Sigmoid colon (tissue), 7 donors: ENCODE data around the gene SBSN. TPM values are rescaled to one million over a fixed set of nuclear protein-coding genes. Genes with fewer than 3 reads are reported as not detected.
"Not testable (repeated sequence)": the region's sequence is repeated elsewhere in the genome, so short reads cannot be mapped to it uniquely, and the experiment has no call there.

Source experiments
- DNase-seq: peaks from one replicate; pipeline ENCODE4 v3.0.0-alpha.2; 2019
- H3K27ac ChIP-seq, 4 donors: fragments of 200-600 bp; sonication (generic); one replicate each; pipeline ENCODE4 v1.5.1; 2016 to 2019; ENCODE audit warnings: mild to moderate bottlenecking in 1 of 4
- H3K27me3 ChIP-seq, 3 donors: fragments of 200-600 bp; sonication (generic); one replicate each; pipeline ENCODE4 v1.5.1; 2019; ENCODE audit warnings: mild to moderate bottlenecking in 1 of 3
- H3K36me3 ChIP-seq, 4 donors: fragments of 200-600 bp; sonication (generic); one replicate each; pipeline ENCODE4 v1.5.1; 2016 to 2019
- H3K4me1 ChIP-seq, 4 donors: fragments of 200-600 bp; sonication (generic); one replicate each; pipeline ENCODE4 v1.5.1; 2017 to 2019
- H3K4me3 ChIP-seq, 4 donors: fragments of 200-600 bp; sonication (generic); one replicate each; pipeline ENCODE4 v1.5.1; 2017 to 2019; ENCODE audit warnings: mild to moderate bottlenecking in 2 of 4, moderate library complexity in 1 of 4
- H3K9me3 ChIP-seq, 4 donors: fragments of 200-600 bp in 3 of 4; sonication (generic) in 3 of 4; one replicate each; pipeline versions ENCODE4 v1.5.1 to v1.6.1; 2013 to 2019
- EP300 ChIP-seq, 4 donors: sonication (generic); formaldehyde crosslinking; IDR thresholded peaks; one replicate each; pipeline ENCODE4 v1.6.1; 2017; ENCODE audit warnings: antibody characterized with exemption in 4 of 4
- POLR2A ChIP-seq, 2 donors: fragments of 450-650 bp; IDR thresholded peaks; one replicate each; pipeline ENCODE4 v1.6.1; 2016; ENCODE audit warnings: antibody characterized with exemption in 2 of 2, mild to moderate bottlenecking in 2 of 2, moderate library complexity in 2 of 2
- POLR2AphosphoS5 ChIP-seq, 4 donors: sonication (generic); formaldehyde crosslinking; IDR thresholded peaks; one replicate each; pipeline ENCODE4 v1.6.1; 2017; ENCODE audit warnings: antibody characterized with exemption in 4 of 4
- WGBS, 2 donors: extraction: QIAGEN DNeasy Blood & Tissue Kit; methylation state at CpG; one replicate each; pipeline ENCODE4 v1.1.7; 2013; 5-methylcytosine and 5-hydroxymethylcytosine counted together
- intact Hi-C: fragments of 100-400 bp; cut with DNase I; formaldehyde crosslinking; loops from one replicate; pipeline ENCODE4 v1.15.1; 2023
- polyA plus RNA-seq, 3 donors: library from polyadenylated mRNA; stranded (reverse); fragments of 200-250 nt; gene quantifications; one replicate each; pipeline ENCODE4 v1.2.3, GENCODE V29; 2013
- total RNA-seq, 4 donors: library from RNA; depleted of rRNA; stranded (reverse); fragments of >200 nt; gene quantifications; one replicate each; pipeline ENCODE4 v1.1.0, GENCODE V29; 2016
- TF ChIP-seq, protein P1 (sequence below), 4 experiments: fragments of 450-650 bp in 3 of 4; fragments of 200-600 bp in 1 of 4; IDR thresholded peaks; one replicate each; pipeline ENCODE4 v1.5.1; 2016 to 2019; ENCODE audit warnings: antibody characterized with exemption in 4 of 4, mild to moderate bottlenecking in 3 of 4, moderate library complexity in 2 of 4
- donor health status: healthy with polysubstance abuse.
- donor health status: Bipolar disorder and iron deficiency.
- donor health status: healthy.

SBSN gene
- total and polyA plus RNA-seq, 7 donors, result 0.17 to 1.2 TPM; not detected in 5

DNA sequence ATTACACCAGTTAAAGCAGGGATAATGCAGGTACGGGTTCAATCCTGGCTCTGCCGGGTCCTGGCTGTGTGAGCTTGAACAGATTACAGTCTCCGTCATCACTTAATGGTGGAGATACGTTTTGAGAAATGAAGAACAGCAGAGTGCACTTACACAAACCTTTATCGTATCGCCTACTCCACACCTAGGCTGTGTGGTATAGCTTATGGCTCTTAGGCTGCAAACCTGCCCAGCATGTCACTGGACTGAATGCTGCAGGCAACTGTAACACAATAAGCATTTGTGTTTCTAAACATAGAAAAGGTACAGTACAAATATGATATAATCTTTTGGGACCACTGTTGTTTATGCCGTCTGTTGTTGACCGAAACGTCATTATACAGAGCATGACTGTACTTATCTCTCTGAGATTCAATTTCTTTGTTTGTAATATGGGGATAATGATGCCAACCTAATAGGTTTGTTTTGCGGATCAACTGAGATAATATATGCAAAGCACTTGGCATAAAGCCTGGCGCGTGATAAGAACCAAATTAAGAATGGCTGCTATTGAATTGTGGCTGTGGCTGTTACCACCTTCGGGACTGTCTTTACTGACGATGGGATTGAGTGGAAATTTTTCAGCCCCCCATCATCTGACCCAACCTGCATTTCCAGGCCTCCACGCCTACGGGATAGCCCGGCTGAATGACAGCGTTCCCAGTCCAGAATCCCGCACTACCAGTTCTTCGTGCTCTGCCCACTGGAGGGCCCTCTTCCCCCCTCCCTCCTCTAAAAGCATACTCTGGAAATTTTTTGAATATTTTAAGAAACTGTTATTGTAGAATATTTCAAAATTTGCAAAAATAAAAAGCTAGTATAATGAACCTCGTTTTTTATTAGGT, 49.1 kb downstream of the SBSN start:
- H3K27ac ChIP-seq, result no peak overlapping the region
- H3K4me3 ChIP-seq, result no peak overlapping the region
- no peaks in the 10 kb centered on the region for H3K4me1 ChIP-seq
- no peaks in the 10 kb centered on the region for H3K9me3 ChIP-seq
- H3K36me3 ChIP-seq, result no peaks in the 10 kb centered on the region
- WGBS, 2 donors, result 50 to 81% methylated on average over 21 of the region's 21 CpGs
- intact Hi-C loops, result no loop called here
- no peak for DNase-seq
- TF ChIP-seq POLR2A (IDR thresholded peaks at IDR 0.05) (no peak), EP300 (IDR thresholded peaks at IDR 0.05) (no peak), POLR2AphosphoS5 (IDR thresholded peaks at IDR 0.05) (no peak)
- TF ChIP-seq, protein P1, sequence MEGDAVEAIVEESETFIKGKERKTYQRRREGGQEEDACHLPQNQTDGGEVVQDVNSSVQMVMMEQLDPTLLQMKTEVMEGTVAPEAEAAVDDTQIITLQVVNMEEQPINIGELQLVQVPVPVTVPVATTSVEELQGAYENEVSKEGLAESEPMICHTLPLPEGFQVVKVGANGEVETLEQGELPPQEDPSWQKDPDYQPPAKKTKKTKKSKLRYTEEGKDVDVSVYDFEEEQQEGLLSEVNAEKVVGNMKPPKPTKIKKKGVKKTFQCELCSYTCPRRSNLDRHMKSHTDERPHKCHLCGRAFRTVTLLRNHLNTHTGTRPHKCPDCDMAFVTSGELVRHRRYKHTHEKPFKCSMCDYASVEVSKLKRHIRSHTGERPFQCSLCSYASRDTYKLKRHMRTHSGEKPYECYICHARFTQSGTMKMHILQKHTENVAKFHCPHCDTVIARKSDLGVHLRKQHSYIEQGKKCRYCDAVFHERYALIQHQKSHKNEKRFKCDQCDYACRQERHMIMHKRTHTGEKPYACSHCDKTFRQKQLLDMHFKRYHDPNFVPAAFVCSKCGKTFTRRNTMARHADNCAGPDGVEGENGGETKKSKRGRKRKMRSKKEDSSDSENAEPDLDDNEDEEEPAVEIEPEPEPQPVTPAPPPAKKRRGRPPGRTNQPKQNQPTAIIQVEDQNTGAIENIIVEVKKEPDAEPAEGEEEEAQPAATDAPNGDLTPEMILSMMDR (IDR thresholded peaks at IDR 0.05), result no peak
- H3K27me3 ChIP-seq, result no peaks in the 10 kb centered on the region

DNA sequence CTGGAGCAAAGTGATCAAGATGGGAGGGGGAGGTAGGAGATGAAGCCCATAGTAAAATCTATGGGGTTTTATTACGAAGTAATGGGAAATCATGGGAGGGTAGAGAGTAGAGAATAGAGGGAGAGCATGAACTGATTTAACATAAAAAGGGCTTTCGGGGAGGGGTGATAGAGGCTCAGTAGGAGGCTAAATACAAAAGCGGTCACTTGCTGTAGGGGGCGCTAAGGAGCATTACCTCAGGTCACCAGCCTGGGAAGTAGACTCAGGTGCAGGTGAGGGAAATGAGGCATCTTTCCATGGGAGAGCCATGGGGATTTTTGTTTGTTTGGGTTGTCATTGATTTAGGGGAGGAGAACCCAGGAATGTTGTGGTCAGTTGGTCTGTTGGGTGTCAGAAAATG, 52.0 kb downstream of the SBSN start:
- Histone ChIP-seq H3K4me3 (no peak overlapping the region), H3K27me3 (no peaks in the 10 kb centered on the region), H3K9me3 (no peaks in the 10 kb centered on the region), H3K27ac (no peak overlapping the region), H3K36me3 (no peaks in the 10 kb centered on the region), H3K4me1 (no peaks in the 10 kb centered on the region)
- DNase-seq, result no peak
- 65 to 70% methylated on average over 4 of the region's 4 CpGs for WGBS, 2 donors
- TF ChIP-seq POLR2A (IDR thresholded peaks at IDR 0.05), result no peak
- intact Hi-C loops, result no loop called here

DNA sequence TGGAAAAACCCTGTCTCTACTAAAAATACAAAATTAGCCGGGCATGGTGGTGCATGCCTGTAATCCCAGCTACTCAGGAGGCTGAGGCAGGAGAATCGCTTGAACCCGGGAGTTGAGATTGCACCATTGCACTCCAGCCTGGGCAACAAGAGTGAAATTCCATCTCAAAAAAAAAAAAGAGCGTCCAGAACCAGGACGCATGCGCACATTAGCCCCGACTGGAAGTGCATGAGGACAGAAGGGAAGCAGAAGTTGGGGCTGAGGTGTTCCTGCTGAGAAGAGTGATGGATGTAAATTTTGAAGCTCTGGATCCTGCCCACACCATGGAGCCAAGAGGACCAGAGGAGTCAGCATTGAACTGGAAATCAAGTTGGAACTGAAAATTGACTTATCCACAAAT, 53.5 kb downstream of the SBSN start:
- H3K36me3 ChIP-seq, H3K27ac ChIP-seq, H3K4me3 ChIP-seq, intact Hi-C loops, DNase-seq, H3K27me3 ChIP-seq, H3K4me1 ChIP-seq, H3K9me3 ChIP-seq: not testable (repeated sequence)
- WGBS, 2 donors, result 88 to 95% methylated on average over 7 of the region's 7 CpGs

DNA sequence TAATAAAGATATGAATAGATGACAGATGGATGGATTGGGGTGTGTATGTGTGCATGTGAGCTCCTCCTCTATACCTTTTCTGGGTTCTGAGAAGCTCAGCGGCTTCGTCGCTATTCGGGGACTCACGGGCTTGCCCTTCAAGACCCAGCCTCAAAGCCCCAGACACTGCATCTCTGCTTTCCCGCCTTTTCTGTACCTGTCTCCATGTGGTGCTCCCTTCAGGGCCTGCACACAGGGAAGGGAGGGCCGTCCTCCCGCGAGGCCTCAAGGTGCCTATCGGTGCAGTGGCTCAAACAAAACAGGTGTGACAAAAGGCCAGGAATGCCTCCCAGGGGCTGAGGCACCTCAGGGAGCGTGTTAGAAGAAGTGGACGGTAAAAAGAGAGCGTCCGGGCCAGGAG, 54.0 kb downstream of the SBSN start:
- no peaks in the 10 kb centered on the region for H3K27me3 ChIP-seq
- H3K9me3 ChIP-seq, result no peaks in the 10 kb centered on the region
- no peak overlapping the region for H3K4me3 ChIP-seq
- WGBS, 2 donors, result 96 to 98% methylated on average over 14 of the region's 14 CpGs
- no peak for TF ChIP-seq POLR2AphosphoS5 (IDR thresholded peaks at IDR 0.05)
- TF ChIP-seq, protein P1 (IDR thresholded peaks at IDR 0.05), result no peak
- no peak for TF ChIP-seq POLR2A (IDR thresholded peaks at IDR 0.05)
- TF ChIP-seq EP300 (IDR thresholded peaks at IDR 0.05), result no peak
- no peaks in the 10 kb centered on the region for H3K36me3 ChIP-seq
- intact Hi-C loops, result no loop called here
- H3K27ac ChIP-seq, result no peak overlapping the region
- H3K4me1 ChIP-seq, result no peaks in the 10 kb centered on the region
- no peak for DNase-seq

Other genes with a start within 250 kb of the SBSN start
- gene HAMP, start 245.8 kb downstream of the SBSN start, total RNA-seq, result 1 to 10 TPM in 1 of 4 donors, not detected in 3; 3.1 TPM
- under 1 TPM; under 0.01 to 0.92 (median 0.61) TPM for gene HAMP, start 245.8 kb downstream of the SBSN start, polyA plus RNA-seq
- gene MAG, start 236.2 kb downstream of the SBSN start, total RNA-seq, result 1 to 10 TPM in 1 of 4 donors, not detected in 3; 6.1 TPM
- gene MAG, start 236.2 kb downstream of the SBSN start, polyA plus RNA-seq, result under 1 TPM in 1 of 3 donors, not detected in 2; 0.06 TPM
- 1 to 10 TPM; 1.2 to 4.8 (median 2.7) TPM for gene CD22, start 199.1 kb downstream of the SBSN start, total RNA-seq
- gene CD22, start 199.1 kb downstream of the SBSN start, polyA plus RNA-seq, result 100 to 1,000 TPM in 1 of 3 donors, 1 to 10 TPM in 1, under 1 TPM in 1; 0.69 to 107 (median 4.8) TPM
- gene FFAR1, start 180.4 kb downstream of the SBSN start, total RNA-seq, result not detected
- under 1 TPM in 1 of 3 donors, not detected in 2; 0.06 TPM for gene FFAR1, start 180.4 kb downstream of the SBSN start, polyA plus RNA-seq
- 1 to 10 TPM; 1.1 to 1.9 (median 1.5) TPM for gene FFAR3, start 169.9 kb downstream of the SBSN start, total RNA-seq
- under 1 TPM in 1 of 3 donors, not detected in 2; 0.67 TPM for gene FFAR3, start 169.9 kb downstream of the SBSN start, polyA plus RNA-seq
- gene GPR42, start 157.2 kb downstream of the SBSN start, total RNA-seq, result under 1 TPM in 3 of 4 donors, not detected in 1; 0.27 to 0.83 (median 0.36) TPM
- under 1 TPM in 1 of 3 donors, not detected in 2; 0.17 TPM for gene GPR42, start 157.2 kb downstream of the SBSN start, polyA plus RNA-seq
- gene FFAR2, start 80.1 kb downstream of the SBSN start, total RNA-seq, result under 1 TPM in 1 of 4 donors, not detected in 3; 0.81 TPM
- under 1 TPM in 2 of 3 donors, not detected in 1; 0.69 to 0.92 TPM for gene FFAR2, start 80.1 kb downstream of the SBSN start, polyA plus RNA-seq
- not detected for gene KRTDAP, start 37.8 kb downstream of the SBSN start, total RNA-seq
- gene KRTDAP, start 37.8 kb downstream of the SBSN start, polyA plus RNA-seq, result not detected
- gene DMKN, start 14.7 kb downstream of the SBSN start, total RNA-seq, result 10 to 100 TPM in 3 of 4 donors, 1 to 10 TPM in 1; 6.1 to 39.0 (median 24.4) TPM
- 10 to 100 TPM in 1 of 3 donors, 1 to 10 TPM in 2; 5.5 to 20.6 (median 9.0) TPM for gene DMKN, start 14.7 kb downstream of the SBSN start, polyA plus RNA-seq
- not detected for gene GAPDHS, start 5.1 kb upstream of the SBSN start, total RNA-seq
- gene GAPDHS, start 5.1 kb upstream of the SBSN start, polyA plus RNA-seq, result not detected
- 10 to 100 TPM; 60.1 to 72.5 (median 69.3) TPM for gene TMEM147, start 17.3 kb upstream of the SBSN start, total RNA-seq
- 100 to 1,000 TPM in 1 of 3 donors, 10 to 100 TPM in 2; 24.5 to 123 (median 46.2) TPM for gene TMEM147, start 17.3 kb upstream of the SBSN start, polyA plus RNA-seq
- gene ATP4A, start 35.3 kb upstream of the SBSN start, total RNA-seq, result not detected
- under 1 TPM in 1 of 3 donors, not detected in 2; 0.10 TPM for gene ATP4A, start 35.3 kb upstream of the SBSN start, polyA plus RNA-seq
- not detected for gene PMIS2, start 57.9 kb upstream of the SBSN start, total RNA-seq
- gene PMIS2, start 57.9 kb upstream of the SBSN start, polyA plus RNA-seq, result not detected
- gene HAUS5, start 84.4 kb upstream of the SBSN start, total RNA-seq, result 1 to 10 TPM; 4.6 to 9.6 (median 6.1) TPM
- gene HAUS5, start 84.4 kb upstream of the SBSN start, polyA plus RNA-seq, result 10 to 100 TPM in 1 of 3 donors, 1 to 10 TPM in 2; 1.2 to 14.8 (median 1.6) TPM
- 10 to 100 TPM; 43.5 to 61.2 (median 53.2) TPM for gene RBM42, start 100.7 kb upstream of the SBSN start, total RNA-seq
- 10 to 100 TPM; 51.3 to 78.3 (median 55.9) TPM for gene RBM42, start 100.7 kb upstream of the SBSN start, polyA plus RNA-seq
- gene ETV2, start 113.4 kb upstream of the SBSN start, total RNA-seq, result 1 to 10 TPM in 2 of 4 donors, under 1 TPM in 1, not detected in 1; 0.55 to 2.3 (median 1.1) TPM
- gene ETV2, start 113.4 kb upstream of the SBSN start, polyA plus RNA-seq, result 1 to 10 TPM; 2.0 to 5.4 (median 4.9) TPM
- gene COX6B1, start 120.0 kb upstream of the SBSN start, total RNA-seq, result 100 to 1,000 TPM; 593 to 780 (median 696) TPM
- 1,000 to 10,000 TPM; 1,177 to 1,718 (median 1,686) TPM for gene COX6B1, start 120.0 kb upstream of the SBSN start, polyA plus RNA-seq
- gene UPK1A, start 138.2 kb upstream of the SBSN start, total RNA-seq, result under 1 TPM in 1 of 4 donors, not detected in 3; 0.55 TPM
- gene UPK1A, start 138.2 kb upstream of the SBSN start, polyA plus RNA-seq, result not detected
- gene ZBTB32, start 176.2 kb upstream of the SBSN start, total RNA-seq, result not detected
- gene ZBTB32, start 176.2 kb upstream of the SBSN start, polyA plus RNA-seq, result 1 to 10 TPM in 1 of 3 donors, not detected in 2; 3.1 TPM
- gene KMT2B, start 189.7 kb upstream of the SBSN start, total RNA-seq, result 10 to 100 TPM in 3 of 4 donors, 1 to 10 TPM in 1; 6.4 to 27.3 (median 15.3) TPM
- gene KMT2B, start 189.7 kb upstream of the SBSN start, polyA plus RNA-seq, result 10 to 100 TPM in 2 of 3 donors, 1 to 10 TPM in 1; 7.4 to 32.2 (median 12.0) TPM
- gene IGFLR1, start 214.1 kb upstream of the SBSN start, total RNA-seq, result 10 to 100 TPM in 2 of 4 donors, 1 to 10 TPM in 2; 2.5 to 12.2 (median 8.6) TPM
- 10 to 100 TPM in 1 of 3 donors, 1 to 10 TPM in 2; 3.7 to 25.0 (median 9.0) TPM for gene IGFLR1, start 214.1 kb upstream of the SBSN start, polyA plus RNA-seq
- 10 to 100 TPM; 16.3 to 53.5 (median 27.9) TPM for gene U2AF1L4, start 217.1 kb upstream of the SBSN start, total RNA-seq
- 10 to 100 TPM; 12.7 to 23.4 (median 16.0) TPM for gene U2AF1L4, start 217.1 kb upstream of the SBSN start, polyA plus RNA-seq
- 10 to 100 TPM; 27.8 to 44.9 (median 36.6) TPM for gene PSENEN, start 217.3 kb upstream of the SBSN start, total RNA-seq
- gene PSENEN, start 217.3 kb upstream of the SBSN start, polyA plus RNA-seq, result 10 to 100 TPM; 48.0 to 72.3 (median 59.4) TPM
- 10 to 100 TPM; 12.5 to 19.1 (median 15.9) TPM for gene LIN37, start 220.3 kb upstream of the SBSN start, total RNA-seq
- gene LIN37, start 220.3 kb upstream of the SBSN start, polyA plus RNA-seq, result 10 to 100 TPM in 2 of 3 donors, 1 to 10 TPM in 1; 8.4 to 13.6 (median 11.3) TPM
- 100 to 1,000 TPM in 3 of 4 donors, 10 to 100 TPM in 1; 59.4 to 275 (median 154) TPM for gene HSPB6, start 228.7 kb upstream of the SBSN start, total RNA-seq
- 10 to 100 TPM in 2 of 3 donors, 1 to 10 TPM in 1; 4.4 to 36.6 (median 35.9) TPM for gene HSPB6, start 228.7 kb upstream of the SBSN start, polyA plus RNA-seq
- gene PROSER3, start 229.9 kb upstream of the SBSN start, total RNA-seq, result 1 to 10 TPM; 2.9 to 6.1 (median 5.2) TPM
- gene PROSER3, start 229.9 kb upstream of the SBSN start, polyA plus RNA-seq, result 10 to 100 TPM in 1 of 3 donors, 1 to 10 TPM in 2; 2.4 to 16.5 (median 3.5) TPM
- gene ARHGAP33, start 247.3 kb upstream of the SBSN start, total RNA-seq, result 10 to 100 TPM in 2 of 4 donors, 1 to 10 TPM in 2; 4.4 to 11.9 (median 8.5) TPM
- 10 to 100 TPM in 1 of 3 donors, 1 to 10 TPM in 1, under 1 TPM in 1; 0.60 to 10.6 (median 1.2) TPM for gene ARHGAP33, start 247.3 kb upstream of the SBSN start, polyA plus RNA-seq